B cell (primary cell): Measurements from ENCODE around the gene CTNNA3.

Experiments used
- EZH2 ChIP-seq: IDR thresholded peaks from 2 replicates; pipeline ENCODE4 v1.6.1; 2012; ENCODE audit warnings: borderline replicate concordance, low read depth, mild to moderate bottlenecking, moderate library complexity, low read length; ENCODE audit not compliant: insufficient read depth, poor library complexity, severe bottlenecking
- TF ChIP-seq, protein P1 (sequence below): fragments of 200-600 bp; IDR thresholded peaks from one replicate; pipeline ENCODE4 v1.8.0; 2022; ENCODE audit warnings: antibody characterized with exemption, mild to moderate bottlenecking

DNA sequence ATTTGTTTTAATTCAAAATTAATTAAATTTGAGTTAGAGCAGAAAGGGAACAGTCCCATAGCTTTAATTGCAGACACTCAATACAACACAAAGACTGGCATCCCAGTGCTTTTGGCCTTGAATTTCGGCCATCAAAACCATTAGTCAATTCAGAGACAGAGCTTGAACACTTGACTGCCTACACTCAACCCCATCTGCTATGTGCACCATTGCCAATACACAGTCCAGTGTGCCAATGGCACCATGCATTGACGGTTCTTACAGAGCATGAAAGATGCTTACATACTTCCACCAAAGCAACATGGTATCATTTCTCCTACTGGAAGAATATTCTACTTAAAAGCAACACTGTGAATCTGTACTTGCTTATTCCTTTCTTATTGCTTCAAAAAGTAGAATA lies 813.7 kb downstream of the CTNNA3 start:
- TF ChIP-seq, protein P1, sequence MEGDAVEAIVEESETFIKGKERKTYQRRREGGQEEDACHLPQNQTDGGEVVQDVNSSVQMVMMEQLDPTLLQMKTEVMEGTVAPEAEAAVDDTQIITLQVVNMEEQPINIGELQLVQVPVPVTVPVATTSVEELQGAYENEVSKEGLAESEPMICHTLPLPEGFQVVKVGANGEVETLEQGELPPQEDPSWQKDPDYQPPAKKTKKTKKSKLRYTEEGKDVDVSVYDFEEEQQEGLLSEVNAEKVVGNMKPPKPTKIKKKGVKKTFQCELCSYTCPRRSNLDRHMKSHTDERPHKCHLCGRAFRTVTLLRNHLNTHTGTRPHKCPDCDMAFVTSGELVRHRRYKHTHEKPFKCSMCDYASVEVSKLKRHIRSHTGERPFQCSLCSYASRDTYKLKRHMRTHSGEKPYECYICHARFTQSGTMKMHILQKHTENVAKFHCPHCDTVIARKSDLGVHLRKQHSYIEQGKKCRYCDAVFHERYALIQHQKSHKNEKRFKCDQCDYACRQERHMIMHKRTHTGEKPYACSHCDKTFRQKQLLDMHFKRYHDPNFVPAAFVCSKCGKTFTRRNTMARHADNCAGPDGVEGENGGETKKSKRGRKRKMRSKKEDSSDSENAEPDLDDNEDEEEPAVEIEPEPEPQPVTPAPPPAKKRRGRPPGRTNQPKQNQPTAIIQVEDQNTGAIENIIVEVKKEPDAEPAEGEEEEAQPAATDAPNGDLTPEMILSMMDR, result no peak
- no peak for TF ChIP-seq EZH2
